Measurements from ENCODE around the gene ARHGEF35. TPM values are rescaled to one million over a fixed set of nuclear protein-coding genes. Genes with fewer than 3 reads are reported as not detected.
"Not testable (repeated sequence)": the region's sequence is repeated elsewhere in the genome, so short reads cannot be mapped to it uniquely, and the experiment has no call there.

The ARHGEF35 gene
- total and polyA plus RNA-seq, 2 of the 4 experiments (the other 2 are of a cell fraction), result not detected

DNA sequence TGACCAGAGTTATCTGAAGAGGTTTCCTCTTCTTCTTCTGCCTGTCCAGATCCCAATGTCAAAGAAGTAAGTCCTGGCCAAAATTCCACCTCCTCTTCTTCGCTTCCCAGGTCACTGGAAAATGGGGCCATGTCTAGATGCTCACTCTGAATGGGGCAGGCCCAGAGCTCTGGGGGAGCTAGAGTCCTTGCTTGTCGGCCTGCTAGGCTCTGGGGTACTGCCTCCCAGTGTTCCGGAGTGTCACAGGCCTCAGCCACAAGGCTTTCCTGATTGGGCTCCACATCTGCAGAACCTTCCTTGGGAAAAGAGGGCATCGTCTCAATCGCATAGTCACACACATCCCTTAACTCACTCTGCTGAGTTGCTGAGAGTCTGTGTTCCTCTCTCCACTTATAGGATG, 7.8 kb downstream of the ARHGEF35 start:
- H2AFZ ChIP-seq (replicated peaks; ENCODE audit: low read length, poor library complexity); H2AK5ac ChIP-seq (ENCODE audit: low read depth, low read length); H3K9ac ChIP-seq (ENCODE audit: low read depth, low read length); DNase-seq; H2AK9ac ChIP-seq (replicated peaks; ENCODE audit: low read depth, low read length, poor library complexity); H3K56ac ChIP-seq (ENCODE audit: extremely low read depth, insufficient read depth, low read length); BruUV-seq (replicated peaks); H3K4me3 ChIP-seq (ENCODE audit: insufficient read depth, low read depth, low read length); ATAC-seq (ENCODE audit: low read depth); H3K23ac ChIP-seq (ENCODE audit: low read depth, low read length); POLR2A ChIA-PET (ENCODE audit: unreplicated experiment); H3K4ac ChIP-seq (ENCODE audit: low read depth, low read length); H3K36me3 ChIP-seq (ENCODE audit: control insufficient read depth, insufficient read depth, low read length); CTCF ChIA-PET; H4K20me1 ChIP-seq (ENCODE audit: insufficient read depth, low read length); H2BK20ac ChIP-seq (ENCODE audit: low read depth, low read length); H3K9me1 ChIP-seq (ENCODE audit: insufficient read depth, low read length); H2BK120ac ChIP-seq (ENCODE audit: low read depth, low read length); H4K5ac ChIP-seq (ENCODE audit: low read depth, low read length); H3K79me1 ChIP-seq (ENCODE audit: low read depth in 1 of 2, low read length in 2 of 2); H3K18ac ChIP-seq (ENCODE audit: low read depth, low read length); H2BK15ac ChIP-seq (ENCODE audit: low read depth, low read length); H2BK5ac ChIP-seq (ENCODE audit: low read depth, low read length, poor library complexity, severe bottlenecking); H3K9me3 ChIP-seq (ENCODE audit: control insufficient read depth, insufficient read depth, low read length); intact Hi-C loops (cut with micrococcal nuclease); H4K91ac ChIP-seq (ENCODE audit: insufficient read depth, low read depth, low read length); dilution Hi-C loops (cut with HindIII; ENCODE audit: low sequenced_read_pairs, unreplicated experiment); H3K14ac ChIP-seq (replicated peaks; ENCODE audit: low read depth, low read length); H3K27me3 ChIP-seq (ENCODE audit: control insufficient read depth, insufficient read depth, low read length); H4K8ac ChIP-seq (ENCODE audit: low read depth in 2 of 2, low read length in 2 of 2); H3K4me2 ChIP-seq (ENCODE audit: low read depth, low read length); H3K4me1 ChIP-seq (ENCODE audit: control insufficient read depth, insufficient read depth, low read length); H3K27ac ChIP-seq (ENCODE audit: insufficient read depth, low read length): not testable (repeated sequence)
- WGBS, 2 experiments (ENCODE audit: extremely low coverage in 2 of 2, insufficient read length in 1 of 2), result no CpG with 5 or more reads among the region's 5 CpGs
- in situ Hi-C loops (cut with MboI; ENCODE audit: low sequenced_read_pairs), result loop anchor here (25.0 kb wide), 1 partner anchor 199 kb away; no protein-coding TSS in a partner anchor

DNA sequence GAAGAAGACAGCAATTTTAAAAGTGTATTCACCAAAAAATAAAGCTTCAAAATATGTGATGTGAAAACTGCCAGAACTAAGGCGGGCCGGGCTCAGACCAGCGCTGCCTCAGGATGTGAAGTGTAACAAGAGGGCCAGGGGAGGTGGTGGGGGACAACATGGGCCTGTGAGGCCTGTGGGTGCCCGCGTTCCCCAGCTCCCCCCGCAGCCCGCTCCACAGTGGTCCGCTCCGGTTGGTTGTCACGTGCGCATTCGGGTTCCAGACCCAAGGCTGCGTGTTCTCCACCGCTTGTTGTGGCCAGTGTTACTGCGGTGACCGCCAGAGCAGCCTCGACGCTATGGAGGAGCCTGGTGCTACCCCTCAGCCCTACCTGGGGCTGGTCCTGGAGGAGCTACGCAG, 12.5 kb downstream of the ARHGEF35 start, which contains the start of gene CTAGE4:
TSS of gene CTAGE4 (plus strand) at position 301 of the 400 bp plus-strand sequence. CDS start at position 339, 38 bp downstream.
- H3K23ac ChIP-seq (ENCODE audit: low read depth, low read length); ATAC-seq (ENCODE audit: low read depth); H4K20me1 ChIP-seq (ENCODE audit: insufficient read depth, low read length); H3K9ac ChIP-seq (ENCODE audit: low read depth, low read length); DNase-seq; H3K79me1 ChIP-seq (ENCODE audit: low read depth in 1 of 2, low read length in 2 of 2); dilution Hi-C loops (cut with HindIII; ENCODE audit: low sequenced_read_pairs, unreplicated experiment); H4K8ac ChIP-seq (ENCODE audit: low read depth in 2 of 2, low read length in 2 of 2); H3K27ac ChIP-seq (ENCODE audit: insufficient read depth, low read length); H3K27me3 ChIP-seq (ENCODE audit: control insufficient read depth, insufficient read depth, low read length); intact Hi-C loops (cut with micrococcal nuclease); H2BK20ac ChIP-seq (ENCODE audit: low read depth, low read length); H3K9me3 ChIP-seq (ENCODE audit: control insufficient read depth, insufficient read depth, low read length); H3K4me3 ChIP-seq (ENCODE audit: insufficient read depth, low read depth, low read length); H3K18ac ChIP-seq (ENCODE audit: low read depth, low read length); H3K4ac ChIP-seq (ENCODE audit: low read depth, low read length); H3K14ac ChIP-seq (replicated peaks; ENCODE audit: low read depth, low read length); H4K5ac ChIP-seq (ENCODE audit: low read depth, low read length); H2AK9ac ChIP-seq (replicated peaks; ENCODE audit: low read depth, low read length, poor library complexity); H2BK15ac ChIP-seq (ENCODE audit: low read depth, low read length); POLR2A ChIA-PET (ENCODE audit: unreplicated experiment); H4K91ac ChIP-seq (ENCODE audit: insufficient read depth, low read depth, low read length); H3K4me1 ChIP-seq (ENCODE audit: control insufficient read depth, insufficient read depth, low read length); H3K4me2 ChIP-seq (ENCODE audit: low read depth, low read length); CTCF ChIA-PET; H2BK120ac ChIP-seq (ENCODE audit: low read depth, low read length); H2AK5ac ChIP-seq (ENCODE audit: low read depth, low read length); H2AFZ ChIP-seq (replicated peaks; ENCODE audit: low read length, poor library complexity); BruUV-seq (replicated peaks); H3K9me1 ChIP-seq (ENCODE audit: insufficient read depth, low read length); H2BK5ac ChIP-seq (ENCODE audit: low read depth, low read length, poor library complexity, severe bottlenecking); H3K36me3 ChIP-seq (ENCODE audit: control insufficient read depth, insufficient read depth, low read length); H3K56ac ChIP-seq (ENCODE audit: extremely low read depth, insufficient read depth, low read length): not testable (repeated sequence)
- WGBS, 2 experiments (ENCODE audit: extremely low coverage in 2 of 2, insufficient read length in 1 of 2), result no CpG with 5 or more reads among the region's 19 CpGs
- in situ Hi-C loops (cut with MboI; ENCODE audit: low sequenced_read_pairs), result loop anchor here (25.0 kb wide), 1 partner anchor 204 kb away; no protein-coding TSS in a partner anchor

All from IMR-90 (cell line).